ENCODE measurements around the gene PSMD3.
"Not testable (repeated sequence)": the region's sequence is repeated elsewhere in the genome, so short reads cannot be mapped to it uniquely, and the experiment has no call there.

The PSMD3 gene

DNA sequence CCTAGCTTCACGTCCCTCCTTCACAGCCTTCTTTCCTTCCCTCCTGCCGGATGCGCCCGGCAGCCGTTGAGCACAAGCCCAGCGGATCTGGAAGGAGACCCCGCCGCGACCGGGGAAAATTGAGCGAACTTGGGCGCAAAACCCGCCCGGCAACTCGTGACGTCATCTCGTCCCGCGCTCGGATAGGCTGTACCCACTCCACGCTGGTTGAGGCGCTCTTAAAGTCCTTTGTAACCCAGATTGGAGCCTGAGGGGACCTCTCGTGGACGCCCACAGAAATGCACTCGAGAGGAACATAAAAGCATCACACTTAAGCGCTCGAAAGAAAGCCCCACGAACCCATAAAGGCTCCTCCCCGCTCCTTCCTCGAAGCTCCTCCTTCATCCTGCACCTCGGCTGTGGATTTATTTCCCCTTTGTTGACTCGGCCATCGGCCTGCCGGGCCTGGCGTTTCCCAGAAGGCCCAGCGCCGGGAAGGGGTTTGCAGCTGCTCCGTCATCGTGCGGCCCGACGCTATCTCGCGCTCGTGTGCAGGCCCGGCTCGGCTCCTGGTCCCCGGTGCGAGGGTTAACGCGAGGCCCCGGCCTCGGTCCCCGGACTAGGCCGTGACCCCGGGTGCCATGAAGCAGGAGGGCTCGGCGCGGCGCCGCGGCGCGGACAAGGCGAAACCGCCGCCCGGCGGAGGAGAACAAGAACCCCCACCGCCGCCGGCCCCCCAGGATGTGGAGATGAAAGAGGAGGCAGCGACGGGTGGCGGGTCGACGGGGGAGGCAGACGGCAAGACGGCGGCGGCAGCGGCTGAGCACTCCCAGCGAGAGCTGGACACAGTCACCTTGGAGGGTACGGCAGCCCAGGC lies at the start of gene PSMD3:
Gene PSMD3, plus strand, starts transcription at position 457 of the 856 bp plus-strand sequence. Its CDS starts 164 bp downstream, at position 621.
- DNase-seq (ENCODE audit: low spot score): peak; percentile 98

DNA sequence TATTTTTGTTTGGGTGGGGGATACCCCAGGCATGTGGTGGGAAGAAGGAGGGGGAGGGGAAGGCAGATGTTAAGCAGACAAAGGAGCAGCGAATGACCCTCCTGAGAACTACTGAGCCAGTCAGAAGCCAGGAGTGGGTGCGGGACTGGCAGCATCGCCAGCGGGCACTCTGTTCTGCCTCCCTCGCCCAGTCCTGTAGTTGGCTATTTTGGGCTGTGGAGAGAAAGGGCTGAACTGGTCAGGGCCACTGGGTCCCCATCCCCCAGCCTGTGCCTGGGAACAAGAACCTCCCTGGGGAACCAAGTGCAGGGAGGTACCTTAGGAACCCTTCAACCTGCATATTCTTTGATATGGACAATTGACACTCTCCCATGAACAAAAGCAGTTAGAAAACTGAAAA lies 46.7 kb upstream of the PSMD3 start:
- DNase-seq (ENCODE audit: low spot score): no peak

DNA sequence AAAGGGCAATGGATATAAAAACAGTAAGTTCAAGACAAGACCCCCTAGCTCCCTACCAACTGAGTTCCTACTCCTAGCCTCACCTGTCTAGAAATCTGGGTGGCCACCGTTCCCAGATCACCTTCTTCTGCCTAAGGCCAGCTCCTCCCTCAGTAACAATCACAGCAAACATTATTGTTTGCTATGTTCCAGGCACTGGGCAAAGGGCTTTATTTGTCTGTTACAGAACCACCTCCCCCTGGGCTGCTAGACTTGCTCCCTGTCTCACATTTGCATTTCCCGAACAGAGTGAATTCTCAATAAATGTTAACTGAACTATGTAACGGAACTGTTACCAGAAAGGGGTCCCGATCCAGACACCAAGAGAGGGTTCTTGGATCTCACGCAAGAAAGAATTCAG lies 46.3 kb upstream of the PSMD3 start:
- DNase-seq (ENCODE audit: low spot score): no peak

DNA sequence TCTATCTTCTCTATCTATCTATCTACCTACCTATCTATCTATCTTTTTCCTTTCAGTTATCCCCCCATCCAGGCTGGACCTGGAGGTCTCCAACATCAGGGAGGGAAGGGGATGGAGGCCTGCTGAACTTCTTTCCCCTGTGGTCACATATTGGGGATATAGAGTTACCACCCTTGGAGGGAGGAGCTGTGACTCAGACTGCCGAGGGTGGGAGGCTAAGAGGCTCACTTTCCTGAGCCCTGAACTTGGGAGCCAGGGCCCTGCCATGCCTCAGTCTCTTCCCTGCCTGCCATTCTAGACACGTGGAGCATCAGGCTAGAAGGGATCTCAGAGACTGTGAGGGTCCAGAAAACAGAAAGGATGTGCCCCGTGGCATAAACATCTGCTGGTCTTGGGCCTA lies 44.7 kb upstream of the PSMD3 start:
- DNase-seq (ENCODE audit: low spot score): no peak

DNA sequence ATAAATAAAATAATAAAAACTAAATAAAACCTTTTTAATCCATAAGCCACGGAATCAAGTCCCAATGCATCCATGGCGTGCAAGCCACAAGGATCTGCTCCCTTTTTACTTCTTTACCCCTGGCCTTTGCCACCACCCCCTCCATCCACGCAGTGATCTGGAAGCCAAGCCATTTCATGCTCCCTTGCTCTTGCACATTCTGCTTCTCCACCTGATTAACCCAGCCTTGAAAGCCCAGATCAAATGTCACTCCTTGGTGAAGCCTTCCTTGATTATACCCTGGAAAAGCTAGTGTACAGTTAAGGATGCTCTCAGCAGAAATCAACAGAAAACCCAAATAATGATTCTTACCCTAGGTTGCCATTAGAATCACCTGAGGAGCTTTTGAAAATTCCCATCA lies 43.2 kb upstream of the PSMD3 start:
- no peak for DNase-seq (ENCODE audit: low spot score)

DNA sequence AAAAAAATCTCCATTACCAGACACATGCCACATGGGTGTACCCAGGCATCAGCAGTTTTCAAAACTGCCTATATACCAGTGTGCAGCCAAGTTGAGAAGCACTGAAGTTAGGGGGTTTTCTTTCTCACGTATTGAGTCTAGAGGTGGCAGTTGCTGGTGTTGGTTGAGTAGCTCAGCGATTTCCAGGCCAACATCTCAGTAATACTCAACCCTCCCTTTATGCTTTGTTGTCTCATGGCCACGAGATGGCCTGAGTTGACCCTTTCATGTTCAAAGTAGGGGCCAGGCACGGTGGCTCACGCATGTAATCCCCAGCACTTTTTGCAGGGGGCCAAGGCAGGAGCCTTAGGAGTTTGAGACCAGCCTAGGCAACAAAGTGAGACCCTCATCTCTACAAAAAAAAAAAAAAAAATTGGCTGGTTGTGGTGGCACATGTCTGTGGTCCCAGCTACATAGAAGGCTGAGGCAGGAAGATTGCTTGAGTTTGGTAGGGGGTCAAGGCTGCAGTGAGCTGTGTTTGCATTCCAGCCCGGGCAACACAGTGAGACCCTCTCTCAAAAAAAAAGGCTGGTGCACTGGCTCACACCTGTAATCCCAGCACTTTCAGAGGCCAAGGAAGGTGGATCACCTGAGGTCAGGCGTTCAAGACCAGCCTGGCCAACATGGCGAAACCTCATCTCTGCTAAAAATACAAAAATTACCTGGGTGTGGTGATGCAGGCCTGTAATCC lies 42.3 kb upstream of the PSMD3 start:
- DNase-seq (ENCODE audit: low spot score): no peak

DNA sequence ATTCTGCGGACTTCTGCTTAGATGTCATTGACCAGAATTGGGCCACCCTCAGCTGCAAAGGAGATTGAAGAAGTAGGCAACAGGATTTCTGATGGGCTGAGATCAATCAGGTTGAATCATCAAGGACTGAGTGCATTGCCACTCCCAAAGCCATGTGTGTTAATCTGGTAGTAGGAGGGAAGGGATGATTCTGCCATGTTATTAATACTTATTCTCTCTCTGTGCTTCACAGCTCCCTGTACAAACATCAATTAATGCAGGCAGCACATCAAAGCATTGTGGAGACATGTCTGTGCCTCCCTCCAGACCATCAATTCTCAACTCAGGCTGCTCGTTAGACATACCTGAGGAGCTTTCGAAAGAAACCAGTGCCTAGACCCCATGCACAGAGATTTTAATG lies 41.5 kb upstream of the PSMD3 start:
- DNase-seq (ENCODE audit: low spot score): no peak

DNA sequence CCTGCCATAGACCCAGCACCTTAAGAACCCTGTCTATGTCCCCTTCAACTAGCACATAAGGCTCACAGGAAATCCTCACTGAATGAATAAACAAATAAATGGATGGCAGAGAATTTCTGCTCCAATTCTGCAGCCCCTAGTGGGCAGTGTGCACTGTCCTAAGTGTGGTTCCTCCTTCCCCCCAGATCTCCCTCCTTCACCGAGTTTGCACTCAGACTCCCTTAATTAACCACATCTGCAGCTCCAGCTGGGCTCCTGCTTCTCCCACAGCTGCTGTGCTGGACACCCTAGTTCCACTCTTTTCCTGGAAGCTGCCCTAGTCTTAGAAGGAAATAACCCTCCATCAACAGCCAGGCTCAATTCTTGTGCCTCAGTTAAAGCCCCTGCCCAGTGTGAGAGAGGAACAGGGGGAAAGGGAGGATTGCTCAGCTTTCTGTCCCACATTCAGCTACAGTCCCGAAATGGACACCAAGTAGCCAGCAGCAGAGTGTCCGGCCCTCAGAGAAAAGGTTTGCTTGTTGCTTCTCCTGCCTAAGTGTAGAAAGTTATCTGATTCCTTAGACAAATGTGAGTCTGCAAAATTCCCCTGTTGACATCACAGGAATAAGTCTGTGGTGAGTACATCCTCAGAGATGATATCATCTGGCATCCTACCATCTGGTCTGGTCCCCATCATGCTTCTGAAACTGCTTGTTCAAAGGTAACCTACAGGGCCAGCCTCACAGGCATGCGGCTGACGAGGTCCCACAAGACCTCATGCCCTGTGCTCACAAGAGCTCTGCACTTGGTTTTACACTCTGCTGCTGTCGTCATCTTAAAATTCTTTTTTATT lies 40.8 kb upstream of the PSMD3 start:
- no peak for DNase-seq (ENCODE audit: low spot score)

DNA sequence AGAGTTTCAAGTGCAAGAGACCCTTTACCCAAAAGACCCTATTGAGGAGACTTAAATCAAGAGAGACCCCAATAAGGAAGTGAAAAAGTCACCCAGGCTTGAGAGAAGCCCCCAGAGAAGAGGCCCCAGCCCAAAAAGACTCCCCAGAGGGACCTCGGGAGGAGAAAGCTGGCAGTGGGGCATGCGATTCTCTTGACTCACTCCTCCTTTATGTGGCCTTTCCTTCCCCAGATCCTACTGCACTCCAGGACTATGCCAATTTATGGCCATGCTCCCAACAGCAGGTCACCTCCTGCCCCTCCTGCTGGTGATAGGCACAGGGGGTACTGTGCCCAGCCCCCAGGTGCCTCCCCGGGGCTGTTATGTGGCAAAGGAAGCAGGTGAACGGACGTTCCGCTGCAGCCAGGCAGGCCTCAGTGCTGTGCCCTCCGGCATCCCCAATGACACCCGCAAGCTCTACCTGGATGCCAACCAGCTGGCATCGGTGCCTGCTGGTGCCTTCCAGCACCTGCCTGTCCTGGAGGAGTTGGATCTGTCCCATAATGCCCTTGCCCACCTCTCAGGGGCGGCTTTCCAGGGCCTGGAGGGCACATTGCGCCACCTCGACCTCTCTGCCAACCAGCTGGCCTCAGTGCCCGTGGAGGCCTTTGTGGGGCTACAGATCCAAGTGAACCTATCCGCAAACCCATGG lies 36.8 kb upstream of the PSMD3 start:
- no peak for DNase-seq (ENCODE audit: low spot score)

DNA sequence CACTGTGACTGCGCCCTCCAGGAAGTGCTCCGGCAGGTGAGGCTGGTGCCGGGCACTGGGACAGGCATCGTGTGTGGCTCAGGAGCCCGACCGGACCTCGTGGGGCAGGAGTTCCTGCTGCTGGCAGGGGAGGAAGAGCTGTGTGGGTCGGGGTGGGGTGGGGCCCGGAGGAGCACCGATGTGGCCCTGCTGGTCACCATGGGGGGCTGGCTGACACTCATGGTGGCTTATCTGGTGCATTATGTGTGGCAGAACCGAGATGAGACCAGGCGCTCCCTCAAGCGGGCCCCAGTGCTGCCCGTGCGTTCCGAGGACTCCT lies 36.3 kb upstream of the PSMD3 start:
- no peak for DNase-seq (ENCODE audit: low spot score)

DNA sequence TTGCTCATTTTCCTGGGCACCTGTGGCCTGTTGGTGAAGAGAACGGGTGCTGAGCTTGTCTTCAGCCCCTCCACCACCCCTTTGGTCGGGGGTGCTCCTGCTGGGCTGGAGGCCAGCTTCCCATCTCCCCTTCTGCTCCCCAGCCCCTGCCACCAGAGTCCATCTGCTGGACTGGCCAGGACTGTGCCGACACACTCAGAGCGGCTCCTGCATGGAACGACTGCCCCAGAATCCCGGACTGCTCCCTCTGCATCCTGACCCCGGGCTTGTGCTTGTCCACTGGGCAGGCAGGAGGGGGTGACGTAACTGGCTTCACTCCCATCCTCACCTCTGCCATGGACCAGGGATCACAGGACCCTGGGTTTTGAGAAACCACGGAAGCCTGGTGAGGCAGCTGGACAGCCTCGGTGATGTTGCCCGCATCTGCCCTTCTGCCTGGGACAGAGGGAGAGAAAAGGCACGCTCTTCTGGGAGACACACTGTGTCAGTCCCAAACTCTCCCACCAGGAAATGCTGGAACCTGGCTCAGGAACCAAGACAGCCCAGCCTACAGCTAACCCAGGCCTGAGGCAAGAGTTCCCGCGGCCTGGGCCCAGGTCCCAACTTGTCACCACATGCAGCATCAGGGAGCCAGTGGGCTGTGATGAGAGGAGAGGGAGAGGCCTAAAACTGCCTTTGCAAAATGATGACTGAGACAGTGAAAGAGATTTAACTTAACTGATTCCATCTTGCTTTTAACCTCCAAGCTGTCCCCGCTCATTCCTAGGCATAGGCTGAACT lies 33.9 kb upstream of the PSMD3 start:
- DNase-seq (ENCODE audit: low spot score): no peak

DNA sequence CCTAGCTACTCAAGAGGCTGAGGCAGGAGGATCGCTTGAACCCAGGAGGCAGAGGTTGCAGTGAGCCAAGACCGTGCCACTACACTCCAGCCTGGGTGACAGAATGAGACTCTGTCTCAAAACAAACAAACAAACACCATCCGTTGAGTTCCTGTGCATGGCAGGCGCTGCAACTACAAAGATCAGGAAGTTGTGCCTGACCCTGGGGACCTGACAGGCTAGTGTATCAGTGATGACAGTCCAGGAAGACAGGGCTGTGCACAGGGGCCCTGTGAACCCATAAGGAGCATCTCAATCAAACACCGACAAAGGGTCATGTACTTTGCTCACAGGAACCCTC lies 32.1 kb upstream of the PSMD3 start:
- DNase-seq (ENCODE audit: low spot score): not testable (repeated sequence)

DNA sequence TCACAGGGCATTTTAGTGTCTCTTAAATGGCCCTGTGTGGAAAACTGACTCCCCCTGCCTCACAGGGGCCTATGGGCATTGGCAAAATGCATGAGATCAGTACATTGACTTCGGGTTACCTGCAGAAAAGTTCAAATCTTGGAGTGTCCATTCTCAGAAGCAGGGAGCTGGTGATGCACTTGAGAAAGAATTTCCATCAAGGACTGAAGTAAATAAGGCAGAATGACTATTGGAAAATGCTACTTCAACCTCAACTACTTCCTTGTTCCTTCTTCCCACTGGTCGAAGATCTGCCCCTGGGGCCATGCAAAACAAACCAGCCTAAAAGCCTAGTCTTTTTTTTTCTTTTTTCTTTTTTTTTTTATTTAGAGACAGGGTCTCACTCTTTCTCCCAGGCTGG lies 31.6 kb upstream of the PSMD3 start:
- DNase-seq (ENCODE audit: low spot score): no peak

DNA sequence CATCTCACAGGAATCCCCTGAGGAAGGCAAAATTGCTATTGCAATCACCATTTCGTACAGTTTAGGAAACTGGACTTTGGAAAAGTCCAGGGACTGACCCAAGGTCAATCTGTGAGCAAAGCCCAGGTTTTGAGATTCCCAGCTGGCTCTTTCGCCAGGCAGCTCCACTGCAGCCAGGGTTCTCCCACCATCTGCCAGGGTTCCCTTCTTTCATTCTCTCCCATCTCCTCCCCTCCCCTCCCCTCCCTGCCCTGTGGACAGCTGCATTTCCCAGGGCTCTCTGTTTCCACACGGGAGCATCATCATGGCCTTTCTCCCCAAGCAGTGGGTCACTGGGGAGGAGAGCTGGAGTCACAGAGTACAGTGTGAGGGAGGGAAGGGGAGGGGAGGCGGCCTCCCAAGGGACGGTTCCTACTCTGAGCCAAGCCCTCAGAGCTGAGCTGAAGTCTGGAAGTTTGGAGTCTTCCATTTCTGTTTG lies 29.7 kb upstream of the PSMD3 start:
- no peak for DNase-seq (ENCODE audit: low spot score)

DNA sequence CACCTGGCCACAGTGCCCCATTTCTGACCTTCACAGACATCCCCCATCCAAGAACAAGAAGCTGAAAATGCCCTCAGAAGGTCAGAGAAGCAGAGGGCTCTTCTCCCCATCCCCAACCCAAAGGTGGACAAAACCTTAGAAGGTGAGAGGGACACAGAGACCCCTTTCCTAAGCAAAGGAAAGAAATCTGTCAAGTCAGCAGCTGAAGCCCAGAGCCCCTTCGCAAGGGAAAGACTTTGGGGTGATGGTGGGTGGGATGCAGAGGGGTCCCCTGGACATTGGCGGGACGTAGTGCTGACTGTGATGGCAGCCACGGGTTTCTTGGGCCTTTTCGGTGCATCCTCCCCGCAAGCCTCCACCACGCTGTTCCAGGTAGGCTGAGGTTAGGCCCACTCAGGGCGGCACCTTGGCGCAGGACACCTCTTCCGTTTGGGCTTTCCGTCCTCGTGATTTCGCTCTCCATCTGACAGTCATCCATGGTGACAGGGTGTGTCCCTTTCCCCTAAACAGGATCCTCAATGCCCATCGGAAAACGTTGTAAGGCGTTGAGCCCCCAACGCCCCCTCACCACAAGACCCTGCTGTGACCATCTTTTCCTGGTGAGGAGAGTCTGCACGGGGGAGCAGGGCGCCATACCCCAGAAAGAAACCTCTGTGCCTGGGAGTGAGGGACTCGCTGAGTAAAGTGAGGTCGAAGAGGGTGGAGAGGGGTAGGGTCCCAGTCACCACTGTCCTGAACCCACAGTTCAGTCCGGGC lies 28.5 kb upstream of the PSMD3 start:
- DNase-seq (ENCODE audit: low spot score): no peak

DNA sequence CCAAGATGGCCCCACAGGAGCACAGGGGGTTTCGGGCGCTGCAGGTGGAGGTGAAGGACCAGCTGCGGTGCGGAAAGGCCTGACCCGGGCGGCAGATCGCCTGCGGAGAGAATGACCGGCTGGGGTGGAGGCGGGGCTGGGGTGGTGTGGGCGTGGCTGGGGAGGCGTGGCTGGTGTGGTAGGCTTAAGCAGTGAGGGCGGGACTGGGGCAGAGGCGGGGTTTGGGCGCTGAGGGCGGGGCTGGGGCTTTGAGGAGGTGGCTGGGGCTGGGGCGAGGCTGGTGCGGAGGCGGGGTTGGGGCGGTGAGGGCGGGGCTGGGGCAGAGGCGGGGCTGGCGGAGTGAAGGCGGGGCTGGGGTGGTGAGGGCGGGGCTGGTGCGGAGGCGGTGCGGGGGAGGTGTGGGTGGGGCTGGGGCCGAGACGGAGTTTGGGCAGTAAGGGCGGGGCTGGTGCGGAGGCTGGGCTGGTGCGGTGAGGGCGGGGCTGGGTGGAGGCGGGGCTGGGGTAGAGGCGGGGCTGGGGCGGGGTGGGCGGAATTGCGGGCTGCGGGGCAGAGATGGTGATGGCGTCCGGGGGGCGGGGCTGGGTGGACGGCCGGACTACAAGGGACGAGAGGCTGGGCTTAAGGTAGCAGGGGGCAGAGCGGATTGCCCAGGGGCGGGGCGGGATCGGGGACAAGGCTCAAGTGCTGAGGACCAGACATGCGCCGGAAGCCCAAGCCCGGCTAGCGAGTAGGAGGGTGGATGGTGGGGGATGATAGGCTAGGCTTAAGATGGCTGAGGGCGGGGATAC lies 27.7 kb upstream of the PSMD3 start:
- peak; percentile 91 for DNase-seq (ENCODE audit: low spot score)

DNA sequence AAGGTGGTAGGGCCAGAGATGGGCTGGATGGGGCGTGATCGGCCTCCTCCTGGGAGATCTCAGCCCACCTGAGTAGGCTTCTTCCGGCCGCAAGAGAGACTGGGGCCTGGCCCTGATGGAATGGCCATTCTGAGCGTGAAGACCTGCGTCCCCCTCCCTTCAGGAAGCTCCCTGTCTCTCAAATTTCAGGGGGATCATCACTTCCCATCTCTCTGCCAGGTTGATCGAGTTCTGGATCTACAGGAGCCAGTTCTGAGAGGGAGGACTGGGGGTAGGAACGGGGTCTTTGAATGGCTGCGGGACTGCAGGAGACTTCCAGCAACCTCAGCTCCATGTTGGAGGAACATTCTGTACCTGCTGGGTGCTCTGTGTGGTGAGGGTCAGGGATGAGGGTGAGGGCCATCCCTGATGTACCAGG lies 27.1 kb upstream of the PSMD3 start:
- DNase-seq (ENCODE audit: low spot score): no peak

DNA sequence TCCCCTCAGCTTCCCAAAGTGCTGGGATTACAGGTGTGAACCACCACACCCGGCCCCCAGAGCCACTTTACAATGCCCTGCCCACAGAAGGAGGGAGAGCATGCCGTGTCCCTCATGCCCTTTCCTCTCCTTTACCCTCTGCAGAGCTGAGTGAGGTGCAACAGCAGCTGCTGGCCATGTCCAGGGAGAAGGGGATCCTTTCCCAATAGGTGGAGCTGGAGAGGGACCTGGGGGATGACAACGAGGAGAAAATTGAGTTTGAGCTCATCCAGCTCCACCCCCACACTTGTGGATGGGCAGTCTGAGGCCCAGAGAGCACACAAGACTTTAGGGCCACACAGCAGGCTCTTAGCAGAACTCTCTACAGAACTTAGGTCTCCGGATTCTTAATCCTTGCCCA lies 25.7 kb upstream of the PSMD3 start:
- no peak for DNase-seq (ENCODE audit: low spot score)

DNA sequence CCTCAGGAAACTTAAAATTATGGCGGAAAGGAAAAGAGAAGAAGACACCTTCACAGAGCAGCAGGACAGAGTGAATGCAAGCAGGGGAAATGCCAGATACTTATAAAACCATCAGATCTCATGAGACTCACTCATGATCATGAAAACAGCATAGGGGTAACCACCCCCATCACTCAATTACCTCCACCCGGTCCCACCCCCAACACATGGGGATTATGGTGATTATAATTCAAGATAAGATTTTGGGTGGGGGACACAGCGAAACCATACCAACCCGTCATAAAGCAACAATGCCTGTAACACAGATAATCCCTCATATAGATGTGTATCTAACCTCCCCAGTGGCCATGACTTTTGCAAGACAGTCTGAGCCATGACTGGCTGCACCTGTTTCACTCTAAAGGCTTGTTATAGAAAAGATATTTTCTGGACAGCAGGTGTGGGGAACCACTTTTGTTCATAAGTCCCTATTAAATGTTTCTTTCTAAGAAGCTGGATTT lies 24.8 kb upstream of the PSMD3 start:
- DNase-seq (ENCODE audit: low spot score): no peak
